OCI-LY7 (cell line): ENCODE measurements around the gene WASF2. TPM values are rescaled to one million over a fixed set of nuclear protein-coding genes. Genes with fewer than 3 reads are reported as not detected.
A peak's percentile ranks its signal among the peaks of the same experiment; 100 is the strongest.

Experiments used
- BruUV-seq: library from RNA; stranded (reverse); fragments of 400-500 nt; replicated peaks from 2 replicates; lab custom pipeline; 2021; lab: Mats Ljungman, UMichigan
- CTCF ChIA-PET: fragments of 300-600 bp; sonication (Branson Sonifier 250); formaldehyde crosslinking; loops from one replicate; lab custom pipeline; 2022; ENCODE audit warnings: antibody characterized with exemption; ENCODE audit not compliant: unreplicated experiment; lab: Charles Lee
- POLR2A ChIA-PET: fragments of 300-600 bp; sonication (Branson Sonifier 250); formaldehyde crosslinking; loops from one replicate; lab custom pipeline; 2022; ENCODE audit warnings: antibody characterized with exemption; lab: Charles Lee
- DNase-seq: peaks from one replicate; pipeline ENCODE4 v3.0.0-alpha.2; 2015; ENCODE audit warnings: low spot score
- H2AFZ ChIP-seq: fragments of 200-600 bp; sonication (generic), shearing (Covaris generic); 2 replicates; pipeline ENCODE4 v1.6.1; 2014; ENCODE audit warnings: mild to moderate bottlenecking, antibody characterized with exemption, low read length, moderate library complexity
- H3K27ac ChIP-seq: fragments of 200-600 bp; sonication (generic); 2 replicates; pipeline ENCODE4 v1.5.1; 2014; ENCODE audit warnings: mixed run types, low read depth, mild to moderate bottlenecking, moderate library complexity, low read length, inconsistent platforms; ENCODE audit not compliant: poor library complexity, severe bottlenecking
- H3K36me3 ChIP-seq: fragments of 200-600 bp; sonication (generic); 2 replicates; pipeline ENCODE4 v1.6.1; 2014; ENCODE audit warnings: mild to moderate bottlenecking, antibody characterized with exemption, low read length, moderate library complexity, mixed read lengths; ENCODE audit not compliant: insufficient read depth
- H3K4me1 ChIP-seq: fragments of 200-600 bp; sonication (generic); 2 replicates; pipeline ENCODE4 v1.5.1; 2014; ENCODE audit warnings: mild to moderate bottlenecking, low read length; ENCODE audit not compliant: insufficient read depth, poor library complexity, severe bottlenecking
- H3K4me2 ChIP-seq: fragments of 200-600 bp; sonication (generic); 2 replicates; pipeline ENCODE4 v1.6.1; 2014; ENCODE audit warnings: mild to moderate bottlenecking, low read length
- H3K4me3 ChIP-seq: fragments of 200-600 bp; sonication (generic); 2 replicates; pipeline ENCODE4 v1.5.1; 2014; ENCODE audit warnings: mild to moderate bottlenecking, low read depth, low read length; ENCODE audit not compliant: poor library complexity, severe bottlenecking
- H3K79me2 ChIP-seq: fragments of 200-600 bp; sonication (generic); 2 replicates; pipeline ENCODE4 v1.6.1; 2016; ENCODE audit warnings: low read depth, mild to moderate bottlenecking, low read length, moderate library complexity, mixed read lengths; ENCODE audit not compliant: insufficient read depth
- H3K9me2 ChIP-seq: fragments of 200-600 bp; sonication (generic); 2 replicates; pipeline ENCODE4 v1.6.1; 2016; ENCODE audit warnings: mild to moderate bottlenecking, low read length, mixed read lengths; ENCODE audit not compliant: insufficient read depth
- H3K9me3 ChIP-seq: fragments of 200-600 bp; sonication (generic); 2 replicates; pipeline ENCODE4 v1.6.1; 2014; ENCODE audit warnings: mild to moderate bottlenecking, mixed run types, low read length, mixed read lengths
- H4K20me1 ChIP-seq: fragments of 200-600 bp; sonication (generic); 2 replicates; pipeline ENCODE4 v1.6.1; 2014; ENCODE audit warnings: mild to moderate bottlenecking, antibody characterized with exemption, low read length, moderate library complexity, mixed read lengths; ENCODE audit not compliant: insufficient read depth
- EZH2phosphoT487 ChIP-seq: fragments of 200-600 bp; sonication (generic); IDR thresholded peaks from 2 replicates; pipeline ENCODE4 v1.6.1; 2018; ENCODE audit warnings: low read depth, borderline replicate concordance, mild to moderate bottlenecking, mixed run types, antibody characterized with exemption, low read length, moderate library complexity, mixed read lengths
- intact Hi-C: fragments of 100-400 bp; cut with micrococcal nuclease; formaldehyde crosslinking; loops from one replicate; pipeline ENCODE4 v1.10.0; 2022; ENCODE audit not compliant: unreplicated experiment
- total RNA-seq, 2 experiments: library from RNA; depleted of rRNA in 1 of 2; stranded (reverse); fragments of >200 nt in 1 of 2; shearing (Covaris generic) in 1 of 2; gene quantifications; 2 replicates each; pipeline ENCODE4 v1.2.3, GENCODE V29; 2014 to 2022
- TF ChIP-seq, protein P1 (sequence below): fragments of 200-600 bp; sonication (generic); conservative IDR thresholded peaks from 2 replicates; pipeline ENCODE4 v1.5.1; 2014; ENCODE audit warnings: mild to moderate bottlenecking, antibody characterized with exemption, low read length, moderate library complexity, mixed read lengths

WASF2 gene
- total RNA-seq, 2 experiments from 2014 or later = 26.9 to 106 TPM

DNA sequence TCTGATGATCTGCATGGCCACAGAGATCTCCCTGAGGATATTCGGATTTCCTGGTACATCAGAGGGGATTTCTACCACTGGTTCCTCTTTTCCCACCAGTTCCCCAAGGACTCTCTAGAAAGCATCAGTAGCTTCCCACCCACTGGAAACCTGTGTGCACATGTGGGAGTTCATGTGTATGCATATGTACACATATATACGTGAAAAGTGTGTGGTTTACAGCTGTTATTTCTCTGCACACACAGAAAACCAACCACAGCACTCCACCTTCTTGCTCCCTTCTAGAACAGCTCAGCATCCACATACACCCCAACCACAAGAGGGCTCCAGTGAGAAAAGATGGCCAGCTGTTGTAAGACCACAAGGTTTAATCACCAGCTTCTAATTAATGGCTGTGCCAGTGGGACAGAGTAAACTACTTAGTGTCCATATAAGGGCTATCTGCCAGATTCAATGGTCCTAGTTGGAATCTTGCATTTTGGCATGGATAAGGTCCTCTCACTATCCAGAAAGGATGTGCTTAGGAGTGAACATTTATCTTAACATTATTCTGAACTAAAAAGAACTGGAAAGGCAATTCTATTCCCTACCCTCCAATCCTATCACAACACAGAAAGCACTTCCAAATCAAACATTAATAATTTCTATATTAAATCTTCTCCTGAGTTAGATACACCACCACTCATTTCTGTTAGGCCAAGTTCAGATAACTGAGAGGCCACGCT, 73.4 kb downstream of the WASF2 start:
- no peaks in the 10 kb centered on the region for H4K20me1 ChIP-seq
- H3K9me2 ChIP-seq = no peaks in the 10 kb centered on the region
- POLR2A ChIA-PET = interaction anchor here (0.9 to 1.0 kb wide), 3 partner anchors 14 to 246 kb away, joined by 3 to 7 read pairs (median 3); no protein-coding TSS in a partner anchor
- CTCF ChIA-PET = interaction anchor here (0.7 to 1.6 kb wide), 8 partner anchors 13 to 190 kb away, joined by 3 to 7 read pairs (median 3); no protein-coding TSS in a partner anchor
- H3K4me2 ChIP-seq = no peak overlapping the region
- TF ChIP-seq EZH2phosphoT487 = no peak
- TF ChIP-seq, protein P1, sequence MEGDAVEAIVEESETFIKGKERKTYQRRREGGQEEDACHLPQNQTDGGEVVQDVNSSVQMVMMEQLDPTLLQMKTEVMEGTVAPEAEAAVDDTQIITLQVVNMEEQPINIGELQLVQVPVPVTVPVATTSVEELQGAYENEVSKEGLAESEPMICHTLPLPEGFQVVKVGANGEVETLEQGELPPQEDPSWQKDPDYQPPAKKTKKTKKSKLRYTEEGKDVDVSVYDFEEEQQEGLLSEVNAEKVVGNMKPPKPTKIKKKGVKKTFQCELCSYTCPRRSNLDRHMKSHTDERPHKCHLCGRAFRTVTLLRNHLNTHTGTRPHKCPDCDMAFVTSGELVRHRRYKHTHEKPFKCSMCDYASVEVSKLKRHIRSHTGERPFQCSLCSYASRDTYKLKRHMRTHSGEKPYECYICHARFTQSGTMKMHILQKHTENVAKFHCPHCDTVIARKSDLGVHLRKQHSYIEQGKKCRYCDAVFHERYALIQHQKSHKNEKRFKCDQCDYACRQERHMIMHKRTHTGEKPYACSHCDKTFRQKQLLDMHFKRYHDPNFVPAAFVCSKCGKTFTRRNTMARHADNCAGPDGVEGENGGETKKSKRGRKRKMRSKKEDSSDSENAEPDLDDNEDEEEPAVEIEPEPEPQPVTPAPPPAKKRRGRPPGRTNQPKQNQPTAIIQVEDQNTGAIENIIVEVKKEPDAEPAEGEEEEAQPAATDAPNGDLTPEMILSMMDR = peak; percentile 95
- intact Hi-C loops = loop anchor here (2.0 to 5.0 kb wide), 3 partner anchors 72 to 186 kb away; partner anchors contain the start of gene AHDC1
- H3K4me1 ChIP-seq = peaks cover 34% of the 10 kb centered on the region
- no peaks in the 10 kb centered on the region for H3K9me3 ChIP-seq
- BruUV-seq = TSS peak; percentile 9
- peaks cover 84% of the 10 kb centered on the region for H3K36me3 ChIP-seq
- H3K79me2 ChIP-seq = 0 out of 2 replicates have a peak, but pooled peaks cover 3% of the 10 kb centered on the region
- H2AFZ ChIP-seq = no peak overlapping the region
- peak; percentile 81 for DNase-seq
- no peak overlapping the region for H3K4me3 ChIP-seq
- H3K27ac ChIP-seq = peak overlapping the region; percentile 25

DNA sequence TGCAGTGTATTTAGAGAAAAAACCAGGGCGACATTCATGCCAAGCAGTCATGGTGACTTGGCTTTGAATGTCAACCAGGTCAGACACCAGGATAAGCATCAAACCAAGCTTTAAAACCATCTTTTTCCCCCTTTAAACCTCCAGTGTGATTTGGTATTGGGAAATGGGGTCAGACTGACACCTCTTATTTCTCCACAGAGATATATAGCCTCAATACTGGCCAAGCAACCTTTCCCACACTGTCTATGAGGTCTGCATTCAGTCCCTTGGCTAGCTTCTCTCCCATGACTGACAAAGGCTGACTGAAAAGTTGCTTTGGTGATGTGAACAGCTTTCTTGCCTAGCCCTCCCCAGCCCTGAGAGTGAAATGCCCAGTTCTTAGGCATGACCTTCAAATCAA, 75.9 kb downstream of the WASF2 start:
- intact Hi-C loops = no loop called here
- Histone ChIP-seq H3K4me3 (no peak overlapping the region), H3K9me3 (no peaks in the 10 kb centered on the region), H3K4me1 (peaks cover 22% of the 10 kb centered on the region), H3K4me2 (no peak overlapping the region), H3K9me2 (no peaks in the 10 kb centered on the region), H3K27ac (no peak overlapping the region), H2AFZ (no peak overlapping the region), H3K36me3 (peaks cover 97% of the 10 kb centered on the region), H3K79me2 (no peaks in the 10 kb centered on the region), H4K20me1 (no peaks in the 10 kb centered on the region)
- BruUV-seq = no TSS peak
- TF ChIP-seq, protein P1 = no peak
- no peak for TF ChIP-seq EZH2phosphoT487
- DNase-seq = no peak
- CTCF ChIA-PET = interaction anchor here (1.3 kb wide), 1 partner anchor 14 kb away, joined by 3 read pairs; no protein-coding TSS in a partner anchor
- POLR2A ChIA-PET = interaction anchor here (1.2 kb wide), 1 partner anchor 10 kb away, joined by 3 read pairs; no protein-coding TSS in a partner anchor

DNA sequence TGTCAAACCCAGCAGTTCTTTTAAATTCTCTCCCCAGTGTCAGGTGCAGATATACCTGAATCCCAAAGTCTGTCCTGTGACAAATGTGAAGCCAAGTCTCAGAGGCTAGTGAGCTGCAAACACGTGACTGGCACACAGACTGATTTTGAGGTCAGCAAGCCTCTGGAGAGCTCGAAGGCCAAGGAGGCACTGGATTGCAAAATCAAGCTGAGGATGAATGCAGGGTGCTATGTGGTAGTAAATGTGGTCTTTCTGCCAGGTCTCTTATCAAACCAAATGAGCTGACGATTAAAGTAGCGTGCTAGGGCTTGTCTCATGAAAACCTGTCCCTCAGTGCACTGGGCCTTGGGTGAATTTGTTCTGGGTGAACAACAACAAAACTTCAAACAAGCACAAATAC, 77.0 kb downstream of the WASF2 start:
- Histone ChIP-seq H3K4me3 (no peak overlapping the region), H3K4me1 (peaks cover 26% of the 10 kb centered on the region), H3K9me2 (no peaks in the 10 kb centered on the region), H3K36me3 (peaks cover 95% of the 10 kb centered on the region), H3K79me2 (no peaks in the 10 kb centered on the region), H3K4me2 (no peak overlapping the region), H3K9me3 (no peaks in the 10 kb centered on the region), H4K20me1 (no peaks in the 10 kb centered on the region), H3K27ac (no peak overlapping the region), H2AFZ (no peak overlapping the region)
- TF ChIP-seq EZH2phosphoT487 = no peak
- TF ChIP-seq, protein P1 = no peak
- ChIA-PET POLR2A (no interaction called here), CTCF (no interaction called here)
- intact Hi-C loops = no loop called here
- no TSS peak for BruUV-seq
- DNase-seq = no peak
